Adrenal gland (tissue), 5 donors: ENCODE results near the gene SUPT5H.
A peak's percentile ranks its signal among the peaks of the same experiment; 100 is the strongest.

ENCODE experiments used
- CTCF ChIP-seq, 6 experiments: fragments of 450-650 bp in 4 of 6; fragments of 200-600 bp in 2 of 6; sonication (generic) in 1 of 6; IDR thresholded peaks; 1 replicate in 5 of 6; 2 replicates in 1 of 6; pipeline versions ENCODE4 v1.5.1 to v1.8.0; 2016 to 2021; ENCODE audit warnings: antibody characterized with exemption in 6 of 6, mild to moderate bottlenecking in 2 of 6, moderate library complexity in 1 of 6
- POLR2A ChIP-seq, 2 donors: fragments of 450-650 bp; IDR thresholded peaks; one replicate each; pipeline ENCODE4 v1.6.1; 2017; ENCODE audit warnings: antibody characterized with exemption in 2 of 2, mild to moderate bottlenecking in 2 of 2, moderate library complexity in 1 of 2
- donor health status: DM: no; HTN: no; CAD: no.

GRCh38 chr19:39445196-39446111 lies at the start of gene SUPT5H:
- TF ChIP-seq CTCF (IDR thresholded peaks at IDR 0.05) (no peak), POLR2A (IDR thresholded peaks at IDR 0.05) (peak; percentile 91 to 98)
